Tibial nerve (tissue), 4 donors: ENCODE measurements around the gene LEMD2.

Experiments
- CTCF ChIP-seq, 5 experiments: fragments of 200-600 bp in 3 of 5; fragments of 450-650 bp in 2 of 5; sonication (generic) in 3 of 5; IDR thresholded peaks; one replicate each; pipeline ENCODE4 v1.5.1; 2016 to 2019; ENCODE audit warnings: antibody characterized with exemption in 5 of 5, mild to moderate bottlenecking in 3 of 5, moderate library complexity in 2 of 5
- EP300 ChIP-seq, 2 donors: sonication (generic); formaldehyde crosslinking; IDR thresholded peaks; one replicate each; pipeline ENCODE4 v1.6.1; 2017; ENCODE audit warnings: antibody characterized with exemption in 2 of 2, mild to moderate bottlenecking in 1 of 2
- POLR2A ChIP-seq, 2 donors: fragments of 450-650 bp; IDR thresholded peaks; one replicate each; pipeline ENCODE4 v1.6.1; 2017; ENCODE audit warnings: antibody characterized with exemption in 2 of 2, mild to moderate bottlenecking in 2 of 2, moderate library complexity in 2 of 2

GRCh38 chr6:33727126-33727525, 61.8 kb downstream of the LEMD2 start:
- TF ChIP-seq POLR2A (IDR thresholded peaks at IDR 0.05) (no peak), CTCF (IDR thresholded peaks at IDR 0.05) (no peak), EP300 (IDR thresholded peaks at IDR 0.05) (no peak)
